Keratinocyte (primary cell): Measurements from ENCODE around the gene HNRNPM.

ENCODE experiments used
- CTCF ChIP-seq, 3 experiments: IDR thresholded peaks in 1 of 3; conservative IDR thresholded peaks in 1 of 3; optimal IDR thresholded peaks in 1 of 3; 2 replicates in 2 of 3; 3 replicates in 1 of 3; pipeline versions ENCODE3 to v1.5.1; 2011; ENCODE audit warnings: low read length in 3 of 3, mild to moderate bottlenecking in 3 of 3, moderate library complexity in 2 of 3, control low read depth in 1 of 3, inconsistent platforms in 1 of 3; ENCODE audit not compliant: insufficient read depth in 2 of 3; ENCODE audit errors: extremely low read depth in 1 of 3
- EZH2 ChIP-seq: IDR thresholded peaks from one replicate; pipeline ENCODE4 v1.6.1; 2012; ENCODE audit warnings: inconsistent platforms, mild to moderate bottlenecking, low read length, moderate library complexity

- TF ChIP-seq CTCF (optimal IDR thresholded peaks at IDR 0.05 in 1 of 3, IDR thresholded peaks at IDR 0.05 in 1 of 3, conservative IDR thresholded peaks at IDR 0.05 in 1 of 3; ENCODE audit: extremely low read depth in 1 of 3, insufficient read depth in 2 of 3, low read length in 3 of 3) (no peak), EZH2 (no peak)
Measured at GRCh38 chr19:8513036-8513686, 68.4 kb downstream of the HNRNPM start.
